ENCODE data around the gene WDR91. TPM values are rescaled to one million over a fixed set of nuclear protein-coding genes. Genes with fewer than 3 reads are reported as not detected.

The WDR91 gene
- total RNA-seq, 1 donor from 2014 or later = 8.2 TPM

DNA sequence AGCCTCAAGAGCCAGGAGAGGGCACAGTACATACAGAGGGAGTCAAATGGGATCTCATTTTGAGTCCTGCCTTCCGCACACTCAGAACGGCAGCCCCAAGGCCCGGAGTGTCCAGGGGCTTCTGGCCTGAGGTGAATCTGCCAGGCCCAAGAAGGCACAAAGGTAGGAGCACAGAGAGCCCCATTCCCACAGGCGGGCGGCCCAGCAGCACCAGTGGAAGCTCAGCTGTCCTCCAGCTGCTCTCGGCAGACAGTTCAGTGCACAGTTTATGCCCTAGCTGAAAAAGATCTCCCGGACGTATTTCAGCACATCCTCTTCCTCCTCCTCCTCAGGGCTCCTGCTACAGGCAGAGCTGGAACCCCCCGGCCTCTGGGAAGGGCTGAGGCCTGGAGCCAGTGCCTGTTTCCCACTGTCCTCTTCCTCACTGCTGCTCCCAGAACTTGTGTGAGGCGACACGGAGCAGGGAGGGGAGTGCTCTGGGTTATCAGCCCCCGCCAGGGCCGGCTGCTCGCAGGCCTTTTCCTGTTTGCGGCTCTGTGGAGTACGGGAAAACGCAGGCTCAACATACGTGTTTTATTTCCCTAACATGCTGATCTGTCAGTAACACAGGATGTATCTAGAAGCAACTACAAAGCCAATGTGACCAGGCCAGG is 44.9 kb downstream of the WDR91 start:
- DNase-seq (ENCODE audit: low spot score in 2 of 2) = peak in 1 of 2 donors; percentile 2
- no peak for FAIRE-seq

DNA sequence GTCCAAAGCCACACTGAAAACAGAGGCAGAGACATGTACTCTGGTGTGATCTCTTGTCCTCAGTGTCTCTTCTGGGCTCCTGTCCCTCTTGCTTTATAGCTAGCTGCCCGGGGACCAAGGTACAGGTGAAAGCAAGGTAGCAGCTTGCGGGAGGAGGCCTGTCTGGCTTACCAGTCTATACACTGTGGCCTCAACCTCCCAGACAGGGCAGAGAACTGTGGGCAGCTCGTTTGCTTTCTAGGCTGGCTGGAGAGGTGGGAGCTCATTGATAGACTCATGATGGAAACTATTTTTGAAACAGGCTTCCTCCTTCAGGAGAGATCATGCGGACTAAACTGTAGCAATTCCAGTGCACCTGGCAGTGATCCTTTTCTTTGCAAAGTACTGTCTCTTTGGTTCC is 45.5 kb downstream of the WDR91 start:
- FAIRE-seq = no peak
- peak in 1 of 2 donors; percentile 2 for DNase-seq (ENCODE audit: low spot score in 2 of 2)

DNA sequence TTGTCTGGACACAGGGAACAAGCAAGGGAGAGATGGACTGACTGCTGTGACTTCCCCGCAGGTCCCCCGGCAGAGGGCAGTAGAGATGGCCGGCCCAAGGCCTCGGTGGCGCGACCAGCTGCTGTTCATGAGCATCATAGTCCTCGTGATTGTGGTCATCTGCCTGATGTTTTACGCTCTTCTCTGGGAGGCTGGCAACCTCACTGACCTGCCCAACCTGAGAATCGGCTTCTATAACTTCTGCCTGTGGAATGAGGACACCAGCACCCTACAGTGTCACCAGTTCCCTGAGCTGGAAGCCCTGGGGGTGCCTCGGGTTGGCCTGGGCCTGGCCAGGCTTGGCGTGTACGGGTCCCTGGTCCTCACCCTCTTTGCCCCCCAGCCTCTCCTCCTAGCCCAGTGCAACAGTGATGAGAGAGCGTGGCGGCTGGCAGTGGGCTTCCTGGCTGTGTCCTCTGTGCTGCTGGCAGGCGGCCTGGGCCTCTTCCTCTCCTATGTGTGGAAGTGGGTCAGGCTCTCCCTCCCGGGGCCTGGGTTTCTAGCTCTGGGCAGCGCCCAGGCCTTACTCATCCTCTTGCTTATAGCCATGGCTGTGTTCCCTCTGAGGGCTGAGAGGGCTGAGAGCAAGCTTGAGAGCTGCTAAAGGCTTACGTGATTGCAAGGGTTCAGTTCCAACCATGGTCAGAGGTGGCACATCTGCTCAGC is 46.8 kb downstream of the WDR91 start:
- DNase-seq (ENCODE audit: low spot score in 2 of 2) (peak in 1 of 2 donors; percentile 20), FAIRE-seq (no peak)

DNA sequence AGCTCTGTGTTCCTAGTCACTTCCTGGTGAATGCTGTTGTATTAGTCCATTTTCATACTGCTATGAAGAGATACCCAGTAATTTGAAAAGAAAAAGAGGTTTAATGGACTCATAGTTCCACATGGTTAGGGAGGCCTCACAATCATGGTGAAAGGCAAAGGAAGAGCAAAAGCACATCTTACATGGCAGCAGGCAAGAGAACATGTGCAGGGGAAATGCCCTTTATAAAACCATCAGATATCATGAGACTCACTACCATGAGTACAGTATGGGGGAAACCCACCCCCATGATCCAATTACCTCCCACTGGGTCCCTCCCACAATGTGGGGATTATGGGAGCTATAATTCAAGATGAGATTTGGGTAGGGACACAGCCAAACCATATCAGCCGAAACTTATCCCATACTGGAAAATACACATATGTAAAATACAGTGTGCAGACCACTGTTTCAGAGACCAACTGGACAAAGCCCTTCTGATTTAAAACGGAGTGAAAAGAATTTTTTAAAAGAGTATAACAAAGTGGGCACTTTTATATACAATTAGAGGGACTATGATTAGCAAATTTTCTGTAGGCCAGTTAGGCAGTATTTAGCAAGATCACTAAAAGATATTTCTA is 48.8 kb downstream of the WDR91 start:
- FAIRE-seq (no peak), DNase-seq (ENCODE audit: low spot score in 2 of 2) (no peak)

DNA sequence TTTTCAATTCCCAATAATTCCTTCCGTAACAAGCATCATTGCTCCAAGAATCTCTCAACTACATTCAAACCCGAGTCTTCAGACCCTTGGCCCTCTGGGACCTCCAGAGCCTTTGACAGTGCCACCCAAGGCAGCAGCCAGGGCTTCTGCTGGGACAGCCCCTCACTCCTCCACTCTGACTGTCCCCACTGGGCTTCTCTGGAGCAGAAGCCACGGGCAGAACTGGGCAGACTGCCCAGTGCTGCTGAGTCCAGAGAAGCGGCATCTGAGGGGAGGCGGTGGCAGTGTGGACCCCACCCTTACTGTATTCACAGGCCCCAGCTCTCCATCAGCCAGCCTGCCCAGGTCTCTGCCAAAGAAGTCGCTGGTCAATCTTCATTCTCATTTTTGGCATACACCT is 49.7 kb downstream of the WDR91 start:
- FAIRE-seq (no peak), DNase-seq (ENCODE audit: low spot score in 2 of 2) (no peak)

DNA sequence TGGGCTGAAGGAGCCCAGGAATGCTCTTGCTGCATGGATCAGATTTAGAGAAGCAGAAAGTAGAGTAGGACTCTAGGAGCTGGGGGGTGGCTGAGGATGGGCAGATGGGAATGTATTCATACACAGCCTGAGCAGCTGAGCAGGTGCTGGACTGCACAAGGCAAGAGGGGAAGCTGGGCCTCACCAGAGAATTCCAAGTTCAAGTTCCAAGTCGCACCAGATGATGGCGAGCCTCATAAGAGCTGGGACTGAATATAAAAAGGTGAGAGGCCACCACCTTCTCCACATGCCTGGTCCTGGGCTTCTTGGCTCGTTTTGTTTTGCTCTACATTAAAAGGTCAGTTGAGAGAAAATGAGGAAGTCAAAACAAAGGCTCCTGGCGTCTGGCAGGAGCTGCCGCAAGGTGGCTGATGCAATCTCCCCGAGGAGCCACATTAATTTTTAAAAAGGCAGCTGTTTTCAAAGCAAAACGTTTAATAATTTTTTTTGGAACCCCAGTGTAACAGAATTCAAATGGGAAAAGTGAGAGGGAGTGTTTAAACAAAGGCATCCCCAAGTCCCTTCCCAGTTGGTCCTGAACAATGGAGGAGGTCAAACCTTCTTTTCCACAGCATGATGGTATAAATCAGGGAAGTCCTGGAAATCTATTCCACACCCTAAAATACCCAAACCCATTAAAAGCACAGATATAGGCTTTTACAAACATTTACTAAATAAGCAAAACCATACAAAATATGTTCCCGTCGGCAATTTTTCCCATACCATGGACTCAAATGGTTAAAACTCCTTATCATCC is 50.3 kb downstream of the WDR91 start:
- no peak for FAIRE-seq

DNA sequence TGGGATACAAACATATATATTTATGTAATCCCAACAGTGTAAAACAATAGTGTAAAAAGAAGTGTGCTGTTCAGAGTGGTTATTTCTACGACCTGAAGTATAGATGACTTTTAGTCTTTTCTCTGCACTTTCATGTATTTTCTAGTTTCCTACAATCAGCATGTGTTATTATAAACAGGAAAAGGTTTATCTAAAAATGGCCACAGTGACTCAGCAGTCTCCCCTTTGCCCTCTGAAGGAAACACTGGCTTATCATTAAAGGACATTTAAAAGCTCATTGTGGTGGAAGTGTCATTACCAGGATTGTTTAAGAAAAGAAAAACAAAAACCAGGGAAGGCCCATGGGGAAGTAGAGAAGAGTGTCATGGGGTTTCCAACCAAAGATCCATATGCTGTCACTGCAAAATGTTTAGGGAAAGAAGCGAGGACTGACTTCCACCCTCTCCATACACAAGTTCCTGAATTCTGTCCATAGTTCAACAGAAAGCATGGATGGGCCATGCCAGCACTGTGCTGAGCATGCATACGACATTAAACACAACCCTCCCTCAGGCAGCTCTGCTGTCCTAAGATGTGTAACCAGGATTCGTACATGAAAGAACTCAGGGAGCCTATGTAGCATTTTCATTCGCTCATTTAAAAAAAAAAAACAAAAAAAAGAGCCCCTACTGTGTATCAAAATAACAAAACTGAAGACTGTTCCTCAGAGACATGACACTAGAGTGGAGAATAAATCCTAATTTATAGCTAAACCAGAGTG is 51.0 kb downstream of the WDR91 start:
- DNase-seq (ENCODE audit: low spot score in 2 of 2) = no peak
- FAIRE-seq = no peak

More for the DNA sequence above, 50.3 kb downstream of the WDR91 start:
- DNase-seq (ENCODE audit: low spot score in 2 of 2) = no peak

DNA sequence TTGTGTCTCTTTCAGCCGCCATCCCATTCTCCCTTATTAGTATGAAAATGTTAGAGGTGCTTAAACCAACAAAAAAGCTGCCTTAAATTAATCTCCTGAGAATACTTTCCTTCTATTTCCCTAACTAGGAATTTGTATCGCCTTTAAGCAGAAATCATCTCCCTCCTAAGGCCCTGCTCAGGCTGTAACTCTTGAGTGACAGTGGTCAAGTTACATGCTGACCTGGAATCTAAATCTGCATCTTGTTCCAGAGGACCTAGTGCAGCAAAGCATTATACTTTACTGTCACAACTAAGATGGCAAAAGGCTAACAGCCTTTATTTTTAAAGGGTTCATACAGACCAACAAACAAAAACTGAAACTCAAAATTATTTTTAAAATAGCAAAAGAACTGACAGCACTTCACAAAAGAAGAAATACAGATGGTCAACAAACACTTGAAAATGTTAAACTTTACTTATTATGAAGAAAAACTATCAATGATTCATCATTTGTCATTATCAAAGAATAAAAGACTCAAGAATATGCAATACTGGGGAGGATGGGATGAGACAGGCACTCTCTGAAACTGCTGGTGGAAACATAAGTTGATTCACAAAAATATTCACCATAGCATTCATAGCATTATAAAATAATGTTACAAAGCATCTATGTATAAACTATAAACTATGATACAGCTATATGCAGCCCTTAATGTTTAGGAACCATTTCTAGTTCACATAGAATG is 51.8 kb downstream of the WDR91 start:
- FAIRE-seq (no peak), DNase-seq (ENCODE audit: low spot score in 2 of 2) (no peak)

DNA sequence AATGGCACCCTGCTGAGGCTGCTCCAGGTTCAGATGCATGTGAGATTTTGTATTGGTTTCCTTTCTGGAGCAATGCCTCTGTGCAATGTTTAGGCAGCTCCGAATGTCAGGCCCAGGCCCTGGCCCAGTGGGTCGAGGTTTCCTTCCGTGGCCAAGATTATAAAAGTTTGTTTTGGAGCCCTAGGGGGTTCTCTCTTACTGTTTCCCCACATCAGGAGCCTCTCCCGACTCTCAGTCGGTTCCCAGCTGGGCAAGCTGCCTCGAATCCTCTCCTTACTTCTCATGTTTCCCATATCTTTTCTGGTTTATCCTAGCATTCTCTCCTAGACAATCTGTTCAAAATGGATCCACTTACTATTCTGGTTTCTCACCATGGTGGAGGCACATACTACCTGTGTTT is 52.5 kb downstream of the WDR91 start:
- FAIRE-seq (no peak), DNase-seq (ENCODE audit: low spot score in 2 of 2) (no peak)

DNA sequence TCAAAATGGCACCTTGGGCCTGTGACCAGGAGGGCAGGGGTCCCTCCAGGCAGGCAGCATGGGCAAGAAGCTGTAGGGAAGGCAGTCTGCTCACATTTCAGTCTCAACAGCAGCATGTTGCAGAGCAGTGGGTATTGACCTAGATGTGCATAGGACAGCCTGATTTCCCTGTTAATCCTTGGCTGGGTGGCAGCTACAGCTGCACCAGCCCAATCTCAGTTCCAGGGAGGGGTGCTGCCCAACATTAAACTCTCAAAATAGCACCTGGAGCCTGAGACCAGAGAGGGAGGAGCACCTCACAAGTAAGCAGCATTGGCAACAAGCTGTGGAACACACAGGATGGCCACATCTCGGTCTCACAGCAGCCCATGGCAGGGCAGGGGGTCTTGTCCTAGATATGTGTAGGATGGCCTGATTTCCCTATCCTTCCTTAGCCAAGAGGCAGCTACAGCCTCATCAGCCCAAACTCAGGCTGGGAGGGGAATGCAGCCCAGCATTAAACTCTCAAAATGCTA is 53.1 kb downstream of the WDR91 start:
- FAIRE-seq = no peak

DNA sequence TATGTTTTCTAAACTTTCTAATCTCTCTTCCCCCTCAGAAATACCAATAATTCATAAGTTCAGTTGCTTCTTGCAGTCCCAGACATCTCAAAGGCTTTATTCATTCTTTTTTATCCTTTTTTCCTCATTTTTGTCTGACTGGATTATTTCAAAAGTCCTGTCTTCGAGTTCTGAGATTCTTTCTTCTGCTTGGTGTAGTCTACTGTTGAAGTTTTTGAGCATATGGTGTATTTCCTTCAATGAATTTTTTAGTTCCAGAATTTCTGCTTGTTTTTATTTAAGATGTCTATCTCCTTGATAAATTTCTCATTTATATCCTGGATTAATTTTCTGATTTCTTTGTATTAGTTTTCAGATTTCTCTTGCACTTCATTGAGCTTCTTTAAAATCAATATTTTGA is 55.0 kb downstream of the WDR91 start:
- DNase-seq (ENCODE audit: low spot score in 2 of 2) (no peak), FAIRE-seq (no peak)

More for the DNA sequence above, 53.1 kb downstream of the WDR91 start:
- no peak for DNase-seq (ENCODE audit: low spot score in 2 of 2)

DNA sequence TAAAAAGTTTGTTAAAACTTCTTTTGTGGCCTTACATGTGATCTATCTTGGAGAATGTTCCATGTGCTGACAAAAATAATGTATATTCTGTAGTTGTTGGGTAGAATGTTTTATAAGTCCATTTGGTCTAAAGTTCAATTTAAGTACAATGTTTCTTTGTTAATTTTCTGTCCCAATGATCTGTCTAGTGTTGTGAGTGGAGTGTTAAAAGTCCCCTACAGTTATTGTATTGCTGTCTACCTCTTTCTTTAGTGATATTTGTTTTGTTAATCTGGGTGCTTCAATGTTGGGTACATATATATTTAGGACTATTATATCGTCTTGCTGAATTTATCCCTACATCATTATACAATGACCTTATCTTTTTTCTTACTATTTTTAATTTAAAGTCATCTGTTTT is 56.6 kb downstream of the WDR91 start:
- DNase-seq (ENCODE audit: low spot score in 2 of 2) = no peak
- no peak for FAIRE-seq

DNA sequence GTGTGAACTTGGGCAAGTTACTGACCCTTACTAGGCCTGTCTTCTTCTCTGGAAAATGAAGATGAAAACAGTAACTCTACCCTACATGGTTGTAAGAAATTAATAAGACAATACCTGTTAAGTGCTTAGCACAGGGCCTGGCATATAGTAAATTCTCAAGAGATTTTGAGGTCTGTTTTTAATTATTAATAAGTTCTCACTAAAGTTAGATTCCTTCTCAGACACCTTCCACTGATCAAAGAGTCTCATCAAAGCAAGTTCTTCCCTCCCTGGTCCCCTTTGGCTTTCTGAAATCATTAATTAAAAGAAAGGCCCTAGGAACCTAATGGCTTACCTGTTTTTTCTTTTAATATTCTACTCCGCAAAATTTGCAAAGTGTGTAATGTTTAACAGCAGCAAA is 58.9 kb downstream of the WDR91 start:
- FAIRE-seq (no peak), DNase-seq (ENCODE audit: low spot score in 2 of 2) (no peak)

DNA sequence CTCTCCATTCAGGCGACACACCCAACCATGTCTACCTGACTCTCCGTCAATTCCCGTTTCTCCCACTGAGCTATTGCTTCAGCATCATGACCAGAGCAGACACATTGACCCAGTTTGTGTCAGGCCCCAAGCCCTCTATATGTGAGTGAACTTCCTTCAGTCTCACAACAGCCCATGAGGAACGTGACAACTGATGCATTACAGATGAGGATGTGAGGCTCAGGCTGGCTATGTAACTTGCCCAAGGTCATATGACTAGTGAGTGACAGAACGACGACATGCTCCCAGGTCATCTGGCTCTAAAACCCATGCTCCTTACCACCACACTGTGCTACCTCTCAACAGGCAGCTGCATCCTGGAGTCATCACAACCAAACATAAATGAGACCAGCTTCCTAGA is 59.8 kb downstream of the WDR91 start:
- no peak for DNase-seq (ENCODE audit: low spot score in 2 of 2)
- FAIRE-seq = no peak

DNA sequence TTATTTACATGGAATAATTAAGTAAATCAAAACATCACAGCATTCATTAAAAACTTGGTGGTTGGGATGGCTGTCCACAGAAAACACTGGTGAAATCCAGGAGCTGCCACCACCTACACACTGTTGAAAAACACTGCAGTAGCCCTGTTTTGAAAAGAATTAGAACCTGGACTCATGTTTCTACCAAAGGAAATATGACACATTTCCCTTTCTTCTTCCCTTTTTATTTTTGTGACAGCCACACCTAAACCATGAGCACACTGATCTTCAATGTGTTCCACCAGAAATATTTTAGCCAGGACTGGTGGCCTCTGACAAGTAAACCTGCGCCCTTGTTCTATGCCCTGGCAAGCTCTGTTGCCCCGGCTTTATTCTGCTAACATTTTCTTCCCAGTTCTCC is 60.2 kb downstream of the WDR91 start:
- no peak for FAIRE-seq
- no peak for DNase-seq (ENCODE audit: low spot score in 2 of 2)

DNA sequence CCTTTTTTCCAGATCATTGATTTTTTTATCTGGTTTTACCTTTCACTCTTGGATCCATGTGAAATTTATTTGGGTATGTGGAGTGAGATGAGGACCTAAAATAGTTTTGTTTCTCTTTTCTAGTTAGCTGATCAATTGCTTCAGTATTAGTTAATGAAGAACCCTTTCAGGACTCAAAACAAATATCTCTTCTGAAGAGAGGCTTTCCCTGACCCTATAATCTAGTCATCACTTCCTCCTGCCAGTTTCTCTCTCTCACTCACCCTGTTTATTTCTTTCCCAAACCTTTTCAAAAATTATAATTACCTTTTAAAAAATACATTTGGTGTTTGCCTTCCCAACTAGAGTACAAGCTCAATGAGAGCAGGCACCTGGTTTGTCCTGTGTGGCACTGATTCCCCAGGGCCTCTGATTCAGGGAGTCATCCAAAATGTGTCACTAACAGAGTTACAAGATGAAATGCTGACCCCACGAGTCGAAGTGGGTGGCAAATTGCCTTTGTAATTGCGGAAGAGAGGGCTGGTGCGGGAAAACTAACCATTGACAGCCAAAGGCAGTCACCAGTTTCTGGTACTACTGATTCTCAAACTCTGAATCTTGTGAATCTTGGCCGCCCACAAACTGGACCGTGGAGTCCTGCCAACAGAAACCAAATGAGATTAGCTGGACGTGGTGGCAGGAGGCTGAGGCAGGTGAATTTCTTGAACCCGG is 61.1 kb downstream of the WDR91 start:
- no peak for FAIRE-seq
- DNase-seq (ENCODE audit: low spot score in 2 of 2) = no peak

DNA sequence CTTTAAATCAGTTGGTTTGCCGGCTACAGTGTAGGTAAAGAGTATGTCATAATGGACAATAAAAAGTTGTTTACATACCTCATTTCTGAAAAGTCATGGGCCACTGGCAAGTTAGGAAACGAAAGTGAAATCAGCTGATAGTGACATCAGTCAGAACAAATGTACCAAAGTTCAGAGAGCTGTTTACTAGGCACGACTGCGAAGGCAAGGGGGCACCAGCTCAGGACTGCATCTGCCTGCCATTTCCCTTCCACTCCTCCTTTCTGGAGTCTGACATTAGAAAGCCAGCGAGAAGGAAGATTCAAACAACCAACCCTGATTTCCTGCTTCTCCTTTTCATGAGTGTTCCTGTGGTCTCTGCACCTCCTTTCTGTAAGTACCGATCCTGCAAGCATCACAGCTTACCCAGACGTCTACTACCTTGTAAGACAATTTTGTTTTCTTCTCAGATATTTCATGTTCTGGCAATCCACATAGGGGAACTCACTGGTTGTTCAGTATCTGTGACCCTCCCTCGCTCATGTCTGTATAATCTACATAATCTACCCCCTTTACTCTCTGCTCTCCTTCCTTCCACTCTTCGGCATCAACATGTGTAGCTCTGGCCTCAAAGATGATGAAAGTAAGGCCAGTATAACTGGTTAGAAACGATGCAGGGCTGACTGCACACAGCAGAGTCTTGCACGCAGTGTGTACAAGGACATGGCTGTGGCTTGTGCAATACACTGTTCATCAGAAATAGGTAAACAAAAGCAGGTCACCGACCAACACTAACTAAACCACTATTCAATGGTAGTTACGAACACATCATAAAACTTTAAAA is 63.2 kb downstream of the WDR91 start, which contains the start of gene TMEM140:
Gene TMEM140 (plus strand): TSS at position 174 of the 823 bp plus-strand sequence. CDS start 16,370 bp downstream, outside the sequence.
- DNase-seq (ENCODE audit: low spot score in 2 of 2) (no peak), FAIRE-seq (no peak)
